BLaER1 (cell line): ENCODE data around the gene AKAP6.

Experiments used
- H3K27ac ChIP-seq: shearing (Covaris generic); formaldehyde crosslinking; 2 replicates; pipeline ENCODE4 v1.8.1; 2022
- H3K27me3 ChIP-seq: shearing (Covaris generic); formaldehyde crosslinking; 2 replicates; pipeline ENCODE4 v1.8.1; 2022
- H3K36me3 ChIP-seq: shearing (Covaris generic); formaldehyde crosslinking; 2 replicates; pipeline ENCODE4 v1.8.1; 2022
- H3K4me1 ChIP-seq: shearing (Covaris generic); formaldehyde crosslinking; 2 replicates; pipeline ENCODE4 v1.8.1; 2022
- H3K4me2 ChIP-seq: shearing (Covaris generic); formaldehyde crosslinking; 2 replicates; pipeline ENCODE4 v1.8.1; 2022
- H3K4me3 ChIP-seq: shearing (Covaris generic); formaldehyde crosslinking; 2 replicates; pipeline ENCODE4 v1.8.1; 2022
- H3K9ac ChIP-seq: shearing (Covaris generic); formaldehyde crosslinking; 2 replicates; pipeline ENCODE4 v1.8.1; 2022
- H3K9me3 ChIP-seq: shearing (Covaris generic); formaldehyde crosslinking; 2 replicates; pipeline ENCODE4 v1.8.1; 2022
- H4K20me1 ChIP-seq: shearing (Covaris generic); formaldehyde crosslinking; 2 replicates; pipeline ENCODE4 v1.8.1; 2022
- Cebpa-rat ChIP-seq: shearing (Covaris generic); IDR thresholded peaks from 2 replicates; pipeline ENCODE4 v1.8.1; 2022

The AKAP6 gene

GRCh38 chr14:32403021-32403420 lies 73.9 kb downstream of the AKAP6 start:
- Histone ChIP-seq H3K4me1 (no peaks in the 10 kb centered on the region), H3K4me2 (no peak overlapping the region), H3K27me3 (no peaks in the 10 kb centered on the region), H3K4me3 (no peak overlapping the region), H4K20me1 (no peaks in the 10 kb centered on the region), H3K36me3 (no peaks in the 10 kb centered on the region), H3K9ac (no peak overlapping the region), H3K9me3 (no peaks in the 10 kb centered on the region), H3K27ac (no peak overlapping the region)
- TF ChIP-seq Cebpa-rat = no peak

- Histone ChIP-seq H3K4me1 (no peaks in the 10 kb centered on the region), H3K4me2 (no peak overlapping the region), H3K27ac (no peak overlapping the region), H3K27me3 (no peaks in the 10 kb centered on the region), H4K20me1 (no peaks in the 10 kb centered on the region), H3K4me3 (no peak overlapping the region), H3K9me3 (no peaks in the 10 kb centered on the region), H3K9ac (no peak overlapping the region), H3K36me3 (no peaks in the 10 kb centered on the region)
- TF ChIP-seq Cebpa-rat = no peak
Observed at GRCh38 chr14:32403688-32404087, 74.6 kb downstream of the AKAP6 start.

GRCh38 chr14:32404784-32405573 lies 75.9 kb downstream of the AKAP6 start:
- TF ChIP-seq Cebpa-rat = no peak
- no peak overlapping the region for H3K27ac ChIP-seq
- H3K36me3 ChIP-seq = no peaks in the 10 kb centered on the region
- H3K4me1 ChIP-seq = no peaks in the 10 kb centered on the region
- H3K4me3 ChIP-seq = no peak overlapping the region
- no peaks in the 10 kb centered on the region for H3K27me3 ChIP-seq
- no peak overlapping the region for H3K9ac ChIP-seq
- H3K4me2 ChIP-seq = no peak overlapping the region
- no peaks in the 10 kb centered on the region for H3K9me3 ChIP-seq
- no peaks in the 10 kb centered on the region for H4K20me1 ChIP-seq

- no peaks in the 10 kb centered on the region for H3K9me3 ChIP-seq
- H3K9ac ChIP-seq = no peak overlapping the region
- H3K36me3 ChIP-seq = no peaks in the 10 kb centered on the region
- H3K4me1 ChIP-seq = no peaks in the 10 kb centered on the region
- H3K4me3 ChIP-seq = no peak overlapping the region
- H3K27ac ChIP-seq = no peak overlapping the region
- H4K20me1 ChIP-seq = no peaks in the 10 kb centered on the region
- no peak for TF ChIP-seq Cebpa-rat
- no peak overlapping the region for H3K4me2 ChIP-seq
- no peaks in the 10 kb centered on the region for H3K27me3 ChIP-seq
Observed at GRCh38 chr14:32405856-32406255, 76.8 kb downstream of the AKAP6 start.

- H3K27ac ChIP-seq = no peak overlapping the region
- no peaks in the 10 kb centered on the region for H3K9me3 ChIP-seq
- no peak overlapping the region for H3K4me3 ChIP-seq
- H4K20me1 ChIP-seq = no peaks in the 10 kb centered on the region
- no peak overlapping the region for H3K4me2 ChIP-seq
- H3K36me3 ChIP-seq = no peaks in the 10 kb centered on the region
- no peak for TF ChIP-seq Cebpa-rat
- H3K4me1 ChIP-seq = no peaks in the 10 kb centered on the region
- H3K27me3 ChIP-seq = no peaks in the 10 kb centered on the region
- H3K9ac ChIP-seq = no peak overlapping the region
Observed at GRCh38 chr14:32407130-32407529, 78.0 kb downstream of the AKAP6 start.

- H3K4me1 ChIP-seq = no peaks in the 10 kb centered on the region
- H3K4me3 ChIP-seq = no peak overlapping the region
- no peak overlapping the region for H3K4me2 ChIP-seq
- H4K20me1 ChIP-seq = no peaks in the 10 kb centered on the region
- no peak for TF ChIP-seq Cebpa-rat
- H3K9me3 ChIP-seq = no peaks in the 10 kb centered on the region
- H3K9ac ChIP-seq = no peak overlapping the region
- no peak overlapping the region for H3K27ac ChIP-seq
- no peaks in the 10 kb centered on the region for H3K27me3 ChIP-seq
- H3K36me3 ChIP-seq = no peaks in the 10 kb centered on the region
Observed at GRCh38 chr14:32408018-32408417, 78.9 kb downstream of the AKAP6 start.

- no peaks in the 10 kb centered on the region for H3K4me1 ChIP-seq
- no peaks in the 10 kb centered on the region for H3K27me3 ChIP-seq
- no peak for TF ChIP-seq Cebpa-rat
- no peak overlapping the region for H3K9ac ChIP-seq
- H3K4me3 ChIP-seq = no peak overlapping the region
- no peaks in the 10 kb centered on the region for H3K9me3 ChIP-seq
- no peak overlapping the region for H3K4me2 ChIP-seq
- no peaks in the 10 kb centered on the region for H4K20me1 ChIP-seq
- no peaks in the 10 kb centered on the region for H3K36me3 ChIP-seq
- H3K27ac ChIP-seq = no peak overlapping the region
Observed at GRCh38 chr14:32412103-32412502, 83.0 kb downstream of the AKAP6 start.

- Histone ChIP-seq H3K36me3 (no peaks in the 10 kb centered on the region), H3K9ac (no peak overlapping the region), H3K27ac (no peak overlapping the region), H3K4me3 (no peak overlapping the region), H3K4me2 (no peak overlapping the region), H3K9me3 (no peaks in the 10 kb centered on the region), H3K27me3 (no peaks in the 10 kb centered on the region), H3K4me1 (no peaks in the 10 kb centered on the region), H4K20me1 (no peaks in the 10 kb centered on the region)
- TF ChIP-seq Cebpa-rat = no peak
Observed at GRCh38 chr14:32412532-32412931, 83.4 kb downstream of the AKAP6 start.

- Histone ChIP-seq H3K9me3 (no peaks in the 10 kb centered on the region), H3K27ac (no peak overlapping the region), H3K36me3 (no peaks in the 10 kb centered on the region), H3K4me3 (no peak overlapping the region), H3K4me1 (no peaks in the 10 kb centered on the region), H4K20me1 (no peaks in the 10 kb centered on the region), H3K9ac (no peak overlapping the region), H3K27me3 (no peaks in the 10 kb centered on the region), H3K4me2 (no peak overlapping the region)
- TF ChIP-seq Cebpa-rat = no peak
Observed at GRCh38 chr14:32413967-32414640, 85.0 kb downstream of the AKAP6 start.

- H3K4me1 ChIP-seq = no peaks in the 10 kb centered on the region
- H3K36me3 ChIP-seq = no peaks in the 10 kb centered on the region
- H3K9ac ChIP-seq = no peak overlapping the region
- H3K27ac ChIP-seq = no peak overlapping the region
- H3K9me3 ChIP-seq = no peaks in the 10 kb centered on the region
- no peak for TF ChIP-seq Cebpa-rat
- H4K20me1 ChIP-seq = no peaks in the 10 kb centered on the region
- no peak overlapping the region for H3K4me3 ChIP-seq
- H3K27me3 ChIP-seq = no peaks in the 10 kb centered on the region
- H3K4me2 ChIP-seq = no peak overlapping the region
Observed at GRCh38 chr14:32414808-32415255, 85.7 kb downstream of the AKAP6 start.
